ENCODE measurements around the gene PIK3CG.

- no peak for TF ChIP-seq POLR2A (IDR thresholded peaks at IDR 0.05)
- TF ChIP-seq, protein P1, sequence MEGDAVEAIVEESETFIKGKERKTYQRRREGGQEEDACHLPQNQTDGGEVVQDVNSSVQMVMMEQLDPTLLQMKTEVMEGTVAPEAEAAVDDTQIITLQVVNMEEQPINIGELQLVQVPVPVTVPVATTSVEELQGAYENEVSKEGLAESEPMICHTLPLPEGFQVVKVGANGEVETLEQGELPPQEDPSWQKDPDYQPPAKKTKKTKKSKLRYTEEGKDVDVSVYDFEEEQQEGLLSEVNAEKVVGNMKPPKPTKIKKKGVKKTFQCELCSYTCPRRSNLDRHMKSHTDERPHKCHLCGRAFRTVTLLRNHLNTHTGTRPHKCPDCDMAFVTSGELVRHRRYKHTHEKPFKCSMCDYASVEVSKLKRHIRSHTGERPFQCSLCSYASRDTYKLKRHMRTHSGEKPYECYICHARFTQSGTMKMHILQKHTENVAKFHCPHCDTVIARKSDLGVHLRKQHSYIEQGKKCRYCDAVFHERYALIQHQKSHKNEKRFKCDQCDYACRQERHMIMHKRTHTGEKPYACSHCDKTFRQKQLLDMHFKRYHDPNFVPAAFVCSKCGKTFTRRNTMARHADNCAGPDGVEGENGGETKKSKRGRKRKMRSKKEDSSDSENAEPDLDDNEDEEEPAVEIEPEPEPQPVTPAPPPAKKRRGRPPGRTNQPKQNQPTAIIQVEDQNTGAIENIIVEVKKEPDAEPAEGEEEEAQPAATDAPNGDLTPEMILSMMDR (IDR thresholded peaks at IDR 0.05), result no peak
These were observed 6.9 kb downstream of the PIK3CG start for GRCh38 chr7:106871793-106872571.
